ENCODE results near the gene PET100.
"Not testable (repeated sequence)": the region's sequence is repeated elsewhere in the genome, so short reads cannot be mapped to it uniquely, and the experiment has no call there.

PET100 gene

DNA sequence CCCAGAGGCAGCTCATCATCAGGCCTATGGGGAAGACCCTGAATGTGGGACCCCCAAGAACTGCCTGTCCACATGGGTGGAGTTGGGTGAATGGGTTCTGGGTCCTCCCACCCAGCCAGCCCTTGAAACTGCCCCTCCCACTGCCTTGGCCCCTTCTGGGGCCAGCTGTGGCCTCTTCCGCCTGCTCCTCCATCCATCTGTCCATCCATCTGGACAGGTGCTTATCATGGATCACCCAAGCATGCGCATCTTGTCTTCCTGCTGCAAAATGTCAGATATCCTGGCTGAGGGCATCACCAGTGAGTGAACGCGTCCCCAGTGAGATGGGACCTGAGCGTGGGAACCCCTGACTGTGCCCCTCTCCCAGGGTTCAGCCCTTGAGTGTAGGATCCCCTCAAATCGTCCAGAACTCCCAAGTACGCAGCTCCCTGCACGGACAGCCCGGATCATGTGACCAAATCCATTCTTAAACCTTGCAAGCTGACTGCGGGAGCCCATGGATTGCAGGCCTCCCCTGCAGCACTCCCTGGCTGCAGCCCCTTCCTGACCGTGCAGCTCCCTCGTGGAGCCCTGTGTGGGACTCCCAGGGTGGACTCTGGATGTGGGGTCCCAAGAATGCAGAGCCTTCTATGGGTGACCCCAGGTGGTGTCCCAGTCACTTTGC is 9.3 kb downstream of the PET100 start:
- no peak for DNase-seq (ENCODE audit: low spot score)
- no peak for TF ChIP-seq CTCF (IDR thresholded peaks at IDR 0.05; ENCODE audit: borderline replicate concordance, control extremely low read depth, extremely low read depth, insufficient read depth, missing control alignments)
- in situ Hi-C loops (cut with MboI; ENCODE audit: low sequenced_read_pairs, unreplicated experiment), result no loop called here

DNA sequence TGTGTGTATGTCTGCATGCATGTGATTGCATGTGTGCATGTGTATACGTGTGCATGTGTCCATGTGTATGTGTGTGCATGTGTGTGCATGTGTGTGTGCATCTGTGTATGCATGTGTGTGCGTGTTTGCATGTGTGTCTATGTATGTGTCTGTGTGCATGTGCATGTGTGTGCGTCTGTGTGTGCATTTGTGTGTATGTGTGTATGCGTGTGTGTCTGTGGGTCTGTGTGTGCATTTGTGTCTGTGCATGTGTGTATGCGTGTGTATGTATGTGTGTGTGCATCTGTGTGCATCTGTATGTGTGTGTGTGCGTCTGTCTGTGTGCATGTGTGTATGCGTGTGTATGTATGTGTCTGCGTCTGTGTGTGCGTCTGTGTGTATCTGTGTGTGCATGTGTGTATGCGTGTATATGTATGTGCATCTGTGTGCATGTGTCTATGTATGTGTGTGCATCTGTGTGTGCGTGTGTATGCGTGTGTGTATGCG is 10.3 kb downstream of the PET100 start:
- no peak for DNase-seq (ENCODE audit: low spot score)
- in situ Hi-C loops (cut with MboI; ENCODE audit: low sequenced_read_pairs, unreplicated experiment), result no loop called here
- TF ChIP-seq CTCF (IDR thresholded peaks at IDR 0.05; ENCODE audit: borderline replicate concordance, control extremely low read depth, extremely low read depth, insufficient read depth, missing control alignments), result no peak

- in situ Hi-C loops (cut with MboI; ENCODE audit: low sequenced_read_pairs, unreplicated experiment), result no loop called here
- no peak for DNase-seq (ENCODE audit: low spot score)
Measured at GRCh38 chr19:7640803-7641202, 11.2 kb downstream of the PET100 start.

GRCh38 chr19:7641290-7642276 is 12.0 kb downstream of the PET100 start:
- in situ Hi-C loops (cut with MboI; ENCODE audit: low sequenced_read_pairs, unreplicated experiment), result no loop called here
- DNase-seq (ENCODE audit: low spot score), result no peak
- TF ChIP-seq CTCF (IDR thresholded peaks at IDR 0.05; ENCODE audit: borderline replicate concordance, control extremely low read depth, extremely low read depth, insufficient read depth, missing control alignments), result no peak

More at GRCh38 chr19:7640803-7641202, 11.2 kb downstream of the PET100 start:
- no peak for TF ChIP-seq CTCF (IDR thresholded peaks at IDR 0.05; ENCODE audit: borderline replicate concordance, control extremely low read depth, extremely low read depth, insufficient read depth, missing control alignments)

DNA sequence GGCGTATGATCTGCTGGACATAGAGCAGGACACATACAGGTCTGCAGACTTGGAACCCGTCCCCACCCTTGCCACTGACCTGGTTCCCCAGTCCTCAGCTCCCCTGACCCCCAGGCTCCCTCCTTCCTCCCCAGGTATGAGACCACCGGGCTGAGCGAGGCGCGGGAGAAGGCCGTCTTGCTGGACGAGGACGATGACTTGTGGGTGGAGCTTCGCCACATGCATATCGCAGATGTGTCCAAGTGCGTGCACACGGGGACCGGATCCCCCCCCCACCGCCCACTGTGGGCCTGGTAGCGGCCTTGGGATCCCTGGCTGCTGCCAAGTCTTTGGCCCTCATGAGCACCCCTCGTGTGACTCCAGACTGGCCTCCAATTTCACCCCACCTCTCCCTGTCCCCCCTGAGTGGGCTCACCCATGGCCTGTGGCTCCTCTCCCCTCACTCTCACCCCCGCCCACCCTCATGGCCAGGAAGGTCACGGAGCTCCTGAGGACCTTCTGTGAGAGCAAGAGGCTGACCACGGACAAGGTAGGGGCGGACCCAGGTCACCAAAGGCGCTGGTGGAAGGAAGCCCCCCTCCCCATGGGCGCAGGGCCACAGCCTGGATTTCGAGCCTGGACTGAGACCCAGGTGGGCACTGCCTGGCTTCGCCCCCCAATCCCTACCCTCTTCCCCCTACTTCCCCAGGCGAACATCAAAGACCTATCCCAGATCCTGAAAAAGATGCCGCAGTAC is 12.9 kb downstream of the PET100 start:
- in situ Hi-C loops (cut with MboI; ENCODE audit: low sequenced_read_pairs, unreplicated experiment), result no loop called here
- no peak for DNase-seq (ENCODE audit: low spot score)
- TF ChIP-seq CTCF (IDR thresholded peaks at IDR 0.05; ENCODE audit: borderline replicate concordance, control extremely low read depth, extremely low read depth, insufficient read depth, missing control alignments), result no peak

- in situ Hi-C loops (cut with MboI; ENCODE audit: low sequenced_read_pairs, unreplicated experiment), result no loop called here
- DNase-seq (ENCODE audit: low spot score), result no peak
- no peak for TF ChIP-seq CTCF (IDR thresholded peaks at IDR 0.05; ENCODE audit: borderline replicate concordance, control extremely low read depth, extremely low read depth, insufficient read depth, missing control alignments)
Measured at GRCh38 chr19:7643031-7643415, 13.4 kb downstream of the PET100 start.

- in situ Hi-C loops (cut with MboI; ENCODE audit: low sequenced_read_pairs, unreplicated experiment), result not testable (repeated sequence)
- peak; percentile 62 for DNase-seq (ENCODE audit: low spot score)
Measured at GRCh38 chr19:7643629-7644549, 14.3 kb downstream of the PET100 start.
